ENCODE results near the gene TBC1D19. TPM values are rescaled to one million over a fixed set of nuclear protein-coding genes. Genes with fewer than 3 reads are reported as not detected.

The TBC1D19 gene
- total and polyA plus RNA-seq, 4 donors: 1.2 to 5.8 (median 2.2) TPM

DNA sequence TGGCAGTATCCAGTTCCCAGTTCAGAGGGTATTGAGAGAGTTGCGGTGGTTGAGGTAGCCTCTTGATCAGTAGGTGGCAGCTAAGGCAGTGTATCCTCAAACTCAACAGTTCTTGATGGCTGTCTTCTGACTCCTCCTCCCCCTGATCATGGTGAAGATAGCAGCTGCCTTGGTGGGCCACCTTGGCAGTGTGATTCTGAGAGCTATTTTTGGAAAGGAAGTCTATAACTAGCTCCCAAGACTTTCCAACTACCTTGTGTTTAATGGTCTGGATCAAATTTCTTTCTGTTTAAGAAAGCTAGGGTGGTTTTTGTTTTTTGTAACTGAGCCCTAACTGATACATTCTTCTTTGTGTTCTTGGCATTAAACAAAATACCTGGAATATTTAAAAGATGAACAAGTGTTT lies 10.5 kb upstream of the TBC1D19 start (continued):
- TF ChIP-seq, protein P1, sequence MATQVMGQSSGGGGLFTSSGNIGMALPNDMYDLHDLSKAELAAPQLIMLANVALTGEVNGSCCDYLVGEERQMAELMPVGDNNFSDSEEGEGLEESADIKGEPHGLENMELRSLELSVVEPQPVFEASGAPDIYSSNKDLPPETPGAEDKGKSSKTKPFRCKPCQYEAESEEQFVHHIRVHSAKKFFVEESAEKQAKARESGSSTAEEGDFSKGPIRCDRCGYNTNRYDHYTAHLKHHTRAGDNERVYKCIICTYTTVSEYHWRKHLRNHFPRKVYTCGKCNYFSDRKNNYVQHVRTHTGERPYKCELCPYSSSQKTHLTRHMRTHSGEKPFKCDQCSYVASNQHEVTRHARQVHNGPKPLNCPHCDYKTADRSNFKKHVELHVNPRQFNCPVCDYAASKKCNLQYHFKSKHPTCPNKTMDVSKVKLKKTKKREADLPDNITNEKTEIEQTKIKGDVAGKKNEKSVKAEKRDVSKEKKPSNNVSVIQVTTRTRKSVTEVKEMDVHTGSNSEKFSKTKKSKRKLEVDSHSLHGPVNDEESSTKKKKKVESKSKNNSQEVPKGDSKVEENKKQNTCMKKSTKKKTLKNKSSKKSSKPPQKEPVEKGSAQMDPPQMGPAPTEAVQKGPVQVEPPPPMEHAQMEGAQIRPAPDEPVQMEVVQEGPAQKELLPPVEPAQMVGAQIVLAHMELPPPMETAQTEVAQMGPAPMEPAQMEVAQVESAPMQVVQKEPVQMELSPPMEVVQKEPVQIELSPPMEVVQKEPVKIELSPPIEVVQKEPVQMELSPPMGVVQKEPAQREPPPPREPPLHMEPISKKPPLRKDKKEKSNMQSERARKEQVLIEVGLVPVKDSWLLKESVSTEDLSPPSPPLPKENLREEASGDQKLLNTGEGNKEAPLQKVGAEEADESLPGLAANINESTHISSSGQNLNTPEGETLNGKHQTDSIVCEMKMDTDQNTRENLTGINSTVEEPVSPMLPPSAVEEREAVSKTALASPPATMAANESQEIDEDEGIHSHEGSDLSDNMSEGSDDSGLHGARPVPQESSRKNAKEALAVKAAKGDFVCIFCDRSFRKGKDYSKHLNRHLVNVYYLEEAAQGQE (IDR thresholded peaks at IDR 0.05): no peak
- TF ChIP-seq, protein P2, sequence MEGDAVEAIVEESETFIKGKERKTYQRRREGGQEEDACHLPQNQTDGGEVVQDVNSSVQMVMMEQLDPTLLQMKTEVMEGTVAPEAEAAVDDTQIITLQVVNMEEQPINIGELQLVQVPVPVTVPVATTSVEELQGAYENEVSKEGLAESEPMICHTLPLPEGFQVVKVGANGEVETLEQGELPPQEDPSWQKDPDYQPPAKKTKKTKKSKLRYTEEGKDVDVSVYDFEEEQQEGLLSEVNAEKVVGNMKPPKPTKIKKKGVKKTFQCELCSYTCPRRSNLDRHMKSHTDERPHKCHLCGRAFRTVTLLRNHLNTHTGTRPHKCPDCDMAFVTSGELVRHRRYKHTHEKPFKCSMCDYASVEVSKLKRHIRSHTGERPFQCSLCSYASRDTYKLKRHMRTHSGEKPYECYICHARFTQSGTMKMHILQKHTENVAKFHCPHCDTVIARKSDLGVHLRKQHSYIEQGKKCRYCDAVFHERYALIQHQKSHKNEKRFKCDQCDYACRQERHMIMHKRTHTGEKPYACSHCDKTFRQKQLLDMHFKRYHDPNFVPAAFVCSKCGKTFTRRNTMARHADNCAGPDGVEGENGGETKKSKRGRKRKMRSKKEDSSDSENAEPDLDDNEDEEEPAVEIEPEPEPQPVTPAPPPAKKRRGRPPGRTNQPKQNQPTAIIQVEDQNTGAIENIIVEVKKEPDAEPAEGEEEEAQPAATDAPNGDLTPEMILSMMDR (IDR thresholded peaks at IDR 0.05; ENCODE audit: low read depth, low read length, missing input control): no peak
- TF ChIP-seq, protein P3, sequence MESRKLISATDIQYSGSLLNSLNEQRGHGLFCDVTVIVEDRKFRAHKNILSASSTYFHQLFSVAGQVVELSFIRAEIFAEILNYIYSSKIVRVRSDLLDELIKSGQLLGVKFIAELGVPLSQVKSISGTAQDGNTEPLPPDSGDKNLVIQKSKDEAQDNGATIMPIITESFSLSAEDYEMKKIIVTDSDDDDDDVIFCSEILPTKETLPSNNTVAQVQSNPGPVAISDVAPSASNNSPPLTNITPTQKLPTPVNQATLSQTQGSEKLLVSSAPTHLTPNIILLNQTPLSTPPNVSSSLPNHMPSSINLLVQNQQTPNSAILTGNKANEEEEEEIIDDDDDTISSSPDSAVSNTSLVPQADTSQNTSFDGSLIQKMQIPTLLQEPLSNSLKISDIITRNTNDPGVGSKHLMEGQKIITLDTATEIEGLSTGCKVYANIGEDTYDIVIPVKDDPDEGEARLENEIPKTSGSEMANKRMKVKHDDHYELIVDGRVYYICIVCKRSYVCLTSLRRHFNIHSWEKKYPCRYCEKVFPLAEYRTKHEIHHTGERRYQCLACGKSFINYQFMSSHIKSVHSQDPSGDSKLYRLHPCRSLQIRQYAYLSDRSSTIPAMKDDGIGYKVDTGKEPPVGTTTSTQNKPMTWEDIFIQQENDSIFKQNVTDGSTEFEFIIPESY (IDR thresholded peaks at IDR 0.05): no peak

DNA sequence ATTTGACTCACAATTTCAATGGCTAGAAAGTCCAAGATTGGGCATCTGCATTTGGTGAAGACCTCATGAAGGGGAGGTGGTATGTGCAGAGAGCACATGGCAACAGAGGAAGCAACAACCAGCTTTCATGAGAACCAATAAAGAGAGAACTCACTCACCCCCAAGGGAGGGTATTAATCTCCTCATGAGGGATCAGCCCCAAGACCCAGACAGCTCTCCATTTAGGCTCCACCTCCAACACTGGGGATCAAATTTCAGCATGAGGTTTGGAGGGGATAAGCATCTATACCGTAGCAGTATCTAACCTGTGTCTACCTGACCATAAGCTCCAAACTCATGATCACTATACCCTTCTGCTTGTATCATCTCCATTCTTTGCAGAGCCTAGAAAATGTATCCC lies 9.3 kb upstream of the TBC1D19 start:
- 42% methylated on average over 1 of the region's 1 CpG for WGBS
- no peak for TF ChIP-seq SP1 (IDR thresholded peaks at IDR 0.05)
- no peak for TF ChIP-seq EGR1 (IDR thresholded peaks at IDR 0.05; ENCODE audit: low read depth in 2 of 2)

DNA sequence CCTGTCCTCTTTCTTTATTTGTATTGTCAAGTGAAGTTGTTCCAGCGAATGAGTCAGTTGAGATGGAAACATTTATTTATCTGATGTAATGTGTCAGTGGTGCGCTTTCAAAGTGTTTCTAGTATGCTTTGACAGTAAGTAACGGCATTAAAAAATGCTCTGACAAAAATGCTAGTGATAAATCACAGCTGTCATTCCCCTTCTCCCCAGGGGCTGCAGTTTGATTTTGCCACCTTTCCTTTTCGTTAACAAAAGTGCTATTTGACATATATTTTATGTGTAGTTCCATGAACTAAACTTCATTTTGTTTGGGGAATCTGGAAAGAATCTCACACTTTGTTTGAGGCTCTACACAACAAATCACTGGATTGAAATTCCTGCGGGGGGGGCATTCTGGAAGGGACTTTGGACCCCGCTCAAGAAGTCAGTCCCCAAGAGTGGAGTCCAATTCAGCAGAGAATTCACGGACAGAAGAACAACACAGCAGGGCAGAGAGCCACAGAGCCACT lies 7.6 kb upstream of the TBC1D19 start:
- no peaks in the 10 kb centered on the region for H3K36me3 ChIP-seq (ENCODE audit: control insufficient read depth in 4 of 4, insufficient read depth in 3 of 4, low read depth in 1 of 4, low read length in 3 of 4)
- H3K27ac ChIP-seq (ENCODE audit: low read depth in 1 of 2, low read length in 2 of 2): no peak overlapping the region
- TF ChIP-seq, protein P2 (IDR thresholded peaks at IDR 0.05; ENCODE audit: low read depth, low read length, missing input control): no peak
- TF ChIP-seq HNF4G (IDR thresholded peaks at IDR 0.05): no peak
- no peak for TF ChIP-seq TAF1 (conservative IDR thresholded peaks at IDR 0.05)
- TF ChIP-seq JUND (IDR thresholded peaks at IDR 0.05): no peak
- no peak for TF ChIP-seq NR2F2 (IDR thresholded peaks at IDR 0.05)
- no peak for TF ChIP-seq YY1 (IDR thresholded peaks at IDR 0.05)
- TF ChIP-seq EGR1 (IDR thresholded peaks at IDR 0.05; ENCODE audit: low read depth in 2 of 2): no peak
- TF ChIP-seq, protein P1 (IDR thresholded peaks at IDR 0.05): no peak
- TF ChIP-seq, protein P4, sequence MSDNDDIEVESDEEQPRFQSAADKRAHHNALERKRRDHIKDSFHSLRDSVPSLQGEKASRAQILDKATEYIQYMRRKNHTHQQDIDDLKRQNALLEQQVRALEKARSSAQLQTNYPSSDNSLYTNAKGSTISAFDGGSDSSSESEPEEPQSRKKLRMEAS (IDR thresholded peaks at IDR 0.05): no peak
- no peak for TF ChIP-seq FOXA1 (IDR thresholded peaks at IDR 0.05)
- TF ChIP-seq, protein P5, sequence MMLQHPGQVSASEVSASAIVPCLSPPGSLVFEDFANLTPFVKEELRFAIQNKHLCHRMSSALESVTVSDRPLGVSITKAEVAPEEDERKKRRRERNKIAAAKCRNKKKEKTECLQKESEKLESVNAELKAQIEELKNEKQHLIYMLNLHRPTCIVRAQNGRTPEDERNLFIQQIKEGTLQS (IDR thresholded peaks at IDR 0.05): no peak
- H3K9me3 ChIP-seq (ENCODE audit: control insufficient read depth in 4 of 4, low read length in 3 of 4): no peaks in the 10 kb centered on the region
- no peaks in the 10 kb centered on the region for H3K4me1 ChIP-seq (ENCODE audit: control insufficient read depth in 4 of 4, insufficient read depth in 4 of 4, low read length in 3 of 4)
- H3K9ac ChIP-seq (ENCODE audit: low read depth in 1 of 2, low read length in 2 of 2): no peak overlapping the region
- H3K27me3 ChIP-seq (ENCODE audit: control insufficient read depth in 4 of 4, insufficient read depth in 4 of 4, low read length in 3 of 4): peaks cover 0 to 2% (median 0%) of the 10 kb centered on the region in 4 donors
- H3K4me3 ChIP-seq (ENCODE audit: low read depth in 1 of 3, low read length in 3 of 3): no peak overlapping the region
- 71% methylated on average over 7 of the region's 7 CpGs for WGBS
- DNase-seq (ENCODE audit: low spot score): no peak

More for the DNA sequence above, 9.3 kb upstream of the TBC1D19 start:
- Histone ChIP-seq H3K4me3 (ENCODE audit: low read depth in 1 of 3, low read length in 3 of 3) (no peak overlapping the region), H3K9ac (ENCODE audit: low read depth in 1 of 2, low read length in 2 of 2) (no peak overlapping the region), H3K4me1 (ENCODE audit: control insufficient read depth in 4 of 4, insufficient read depth in 4 of 4, low read length in 3 of 4) (no peaks in the 10 kb centered on the region), H3K36me3 (ENCODE audit: control insufficient read depth in 4 of 4, insufficient read depth in 3 of 4, low read depth in 1 of 4, low read length in 3 of 4) (no peaks in the 10 kb centered on the region), H3K27ac (ENCODE audit: low read depth in 1 of 2, low read length in 2 of 2) (no peak overlapping the region), H3K9me3 (ENCODE audit: control insufficient read depth in 4 of 4, low read length in 3 of 4) (no peaks in the 10 kb centered on the region), H3K27me3 (ENCODE audit: control insufficient read depth in 4 of 4, insufficient read depth in 4 of 4, low read length in 3 of 4) (peaks cover 0 to 2% (median 0%) of the 10 kb centered on the region in 4 donors)
- no peak for DNase-seq (ENCODE audit: low spot score)

Measured in liver (tissue), 9 donors.